Measurements from ENCODE around the gene TMEM100. TPM values are rescaled to one million over a fixed set of nuclear protein-coding genes. Genes with fewer than 3 reads are reported as not detected.

Gene TMEM100
- total RNA-seq = 1.3 and 2.3 TPM in 2 replicates

DNA sequence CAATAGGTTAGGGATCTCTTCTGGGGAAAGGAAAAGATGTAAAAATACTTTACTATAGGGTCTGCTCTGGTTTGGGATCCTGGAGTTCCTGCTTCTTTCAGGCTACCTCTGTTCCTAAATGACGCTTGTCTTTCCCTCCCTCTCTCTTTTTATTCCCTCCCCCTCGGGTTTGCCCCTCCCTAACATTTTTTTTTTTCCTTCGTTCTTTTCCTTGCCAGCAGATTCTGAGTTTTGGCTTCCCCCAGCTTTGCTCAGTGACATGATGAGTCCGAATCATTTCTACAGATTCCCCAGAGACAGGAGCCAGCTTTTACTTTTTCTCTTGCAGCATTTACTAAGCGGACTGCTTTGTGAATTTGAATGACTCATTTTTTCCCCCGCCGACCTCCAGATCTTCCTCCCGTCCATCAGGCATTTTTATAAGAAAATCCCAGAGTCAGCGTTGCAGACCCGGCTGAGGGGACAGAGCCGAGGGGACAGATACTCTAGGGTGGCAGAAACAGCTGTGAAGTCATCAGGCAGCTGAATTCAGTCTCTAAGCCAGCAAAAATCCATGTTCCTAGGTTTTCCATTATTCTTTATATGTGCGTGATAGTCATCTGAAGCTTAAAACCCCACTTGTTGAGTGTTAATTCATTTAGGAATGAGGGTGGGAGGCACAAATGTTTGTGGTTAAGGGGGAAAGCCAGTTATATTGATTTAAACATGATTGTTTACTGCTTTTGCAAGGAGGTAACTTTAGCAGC is at the start of gene TMEM100:
TMEM100 (minus strand) TSS at position 123 of the 746 bp plus-strand sequence. CDS start 1,794 bp downstream, outside the sequence.

DNA sequence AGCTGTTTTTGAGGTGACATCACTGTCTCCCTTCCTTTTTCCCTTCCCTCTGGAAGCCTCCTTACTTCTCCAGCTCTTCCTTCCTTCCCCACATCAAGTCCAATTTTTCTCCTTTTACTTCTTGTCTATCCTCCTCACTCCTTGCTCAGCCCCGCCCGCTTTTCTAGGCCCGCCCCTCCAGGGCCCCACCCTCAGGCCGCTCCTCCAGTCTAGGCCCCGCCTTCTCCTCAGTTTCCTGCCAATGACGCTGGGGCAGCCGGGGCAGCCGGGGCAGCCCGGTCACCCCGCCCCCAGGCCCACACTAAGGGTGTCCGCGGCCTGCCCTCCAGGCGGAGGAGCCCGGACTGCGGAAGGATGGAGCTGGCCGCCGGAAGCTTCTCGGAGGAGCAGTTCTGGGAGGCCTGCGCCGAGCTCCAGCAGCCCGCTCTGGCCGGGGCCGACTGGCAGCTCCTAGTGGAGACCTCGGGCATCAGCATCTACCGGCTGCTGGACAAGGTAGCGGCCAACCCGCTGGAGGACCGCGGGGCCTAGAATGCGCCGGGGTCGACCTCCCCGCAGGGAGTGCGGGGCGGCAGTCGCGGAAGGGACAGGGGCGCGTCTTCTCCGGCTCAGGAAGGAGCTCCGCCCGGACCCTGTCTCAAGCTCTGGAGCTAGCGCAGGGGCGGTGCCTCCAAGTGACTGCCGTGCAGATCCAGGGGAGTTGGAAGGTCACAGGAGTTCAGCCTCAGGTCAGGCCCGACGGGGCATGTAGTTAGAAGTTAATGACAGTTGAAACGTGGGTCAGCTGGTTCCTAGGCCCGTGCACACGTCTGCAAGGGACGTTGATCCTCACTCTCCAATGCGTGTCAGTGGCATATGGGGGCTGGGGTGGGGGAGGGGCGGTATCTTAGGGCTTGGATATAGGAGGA is 28.3 kb upstream of the TMEM100 start, which contains the start of gene PCTP:
PCTP (plus strand) TSS at position 302 of the 908 bp plus-strand sequence; CDS start at position 355, 53 bp downstream.

Other genes starting within 250 kb of the TMEM100 start
- gene SMIM36, start 211.4 kb downstream of the TMEM100 start, total RNA-seq = not detected in 2 replicates
- 13.8 and 16.1 TPM in 2 replicates for gene PCTP, start 28.2 kb upstream of the TMEM100 start, total RNA-seq